ENCODE measurements around the gene POLA1. TPM values are rescaled to one million over a fixed set of nuclear protein-coding genes. Genes with fewer than 3 reads are reported as not detected.

Gene POLA1
- total RNA-seq = 1 to 10 TPM; 2.0 to 4.5 (median 2.8) TPM
- long read RNA-seq, partial matches to known transcripts = 0 of 1 reads
- long read RNA-seq, other reads (novel, unspliced or antisense) = 1 of 1 reads

GRCh38 chrX:24693453-24694202, at the start of gene POLA1:
Gene POLA1 (plus strand): TSS chrX:24693918. CDS start chrX:24693962, 44 bp downstream.
- 16% methylated on average over 21 of the region's 70 CpGs for WGBS (ENCODE audit: insufficient coverage, low coverage, low lambda C conversion rate, missing lambda C conversion rate)
- no peaks in the 10 kb centered on the region for H3K36me3 ChIP-seq
- intact Hi-C loops (cut with DNase I) = no loop called here
- peak; percentile 98 to 99 (median 99) for ATAC-seq
- no peaks in the 10 kb centered on the region for H3K4me1 ChIP-seq
- TF ChIP-seq POLR2A (IDR thresholded peaks at IDR 0.05) (peak; percentile 15), CTCF (IDR thresholded peaks at IDR 0.05) (peak in 2 of 4 donors; percentile 19 to 30)
- no peaks in the 10 kb centered on the region for H3K9me3 ChIP-seq
- H3K4me3 ChIP-seq = peak within 1 kb of the TSS; percentile 44 to 64 (median 64)
- no peaks in the 10 kb centered on the region for H3K27me3 ChIP-seq
- DNase-seq = peak; percentile 88 to 93 (median 93)
- peak within 1 kb of the TSS in 2 of 3 donors; percentile 38 to 47 for H3K27ac ChIP-seq

- no peaks in the 10 kb centered on the region for H3K36me3 ChIP-seq
- no peaks in the 10 kb centered on the region for H3K27me3 ChIP-seq
- no peaks in the 10 kb centered on the region for H3K4me1 ChIP-seq
- no peaks in the 10 kb centered on the region for H3K9me3 ChIP-seq
- intact Hi-C loops (cut with DNase I) = no loop called here
- H3K27ac ChIP-seq = no peak overlapping the region
- TF ChIP-seq CTCF (IDR thresholded peaks at IDR 0.05) = no peak
- no peak for TF ChIP-seq POLR2A (IDR thresholded peaks at IDR 0.05)
- H3K4me3 ChIP-seq = no peak overlapping the region
- DNase-seq (no peak), ATAC-seq (no peak)
- 29% methylated on average over 10 of the region's 10 CpGs for WGBS (ENCODE audit: insufficient coverage, low coverage, low lambda C conversion rate, missing lambda C conversion rate)
Measured at GRCh38 chrX:24646006-24646405, 47.7 kb upstream of the POLA1 start.

- Histone ChIP-seq H3K27me3 (no peaks in the 10 kb centered on the region), H3K27ac (no peak overlapping the region), H3K9me3 (no peaks in the 10 kb centered on the region), H3K4me1 (no peaks in the 10 kb centered on the region), H3K4me3 (no peak overlapping the region), H3K36me3 (no peaks in the 10 kb centered on the region)
- TF ChIP-seq CTCF (IDR thresholded peaks at IDR 0.05) (no peak), POLR2A (IDR thresholded peaks at IDR 0.05) (no peak)
- WGBS (ENCODE audit: insufficient coverage, low coverage, low lambda C conversion rate, missing lambda C conversion rate) = 17% methylated on average over 13 of the region's 13 CpGs
- no peak for DNase-seq
- ATAC-seq = peak in 1 of 4 donors; percentile 27
- intact Hi-C loops (cut with DNase I) = no loop called here
Measured at GRCh38 chrX:24646745-24647182, 47.0 kb upstream of the POLA1 start.

GRCh38 chrX:24647257-24648058, 46.3 kb upstream of the POLA1 start, which contains the start of gene PCYT1B:
Gene PCYT1B (minus strand): TSS chrX:24647347. CDS start chrX:24647105, 242 bp downstream.
- ATAC-seq (peak; percentile 66 to 84 (median 78)), DNase-seq (peak; percentile 42 to 61 (median 47))
- H3K27ac ChIP-seq = no peak within 1 kb of the TSS
- 15% methylated on average over 19 of the region's 24 CpGs for WGBS (ENCODE audit: insufficient coverage, low coverage, low lambda C conversion rate, missing lambda C conversion rate)
- no peaks in the 10 kb centered on the region for H3K27me3 ChIP-seq
- H3K4me3 ChIP-seq = no peak within 1 kb of the TSS
- H3K36me3 ChIP-seq = no peaks in the 10 kb centered on the region
- intact Hi-C loops (cut with DNase I) = no loop called here
- H3K9me3 ChIP-seq = no peaks in the 10 kb centered on the region
- no peaks in the 10 kb centered on the region for H3K4me1 ChIP-seq
- TF ChIP-seq POLR2A (IDR thresholded peaks at IDR 0.05) (no peak), CTCF (IDR thresholded peaks at IDR 0.05) (no peak)
